Measurements from ENCODE around the gene RALGPS2.

GRCh38 chr1:178682886-178683285, 42.2 kb upstream of the RALGPS2 start:
- TF ChIP-seq POLR2AphosphoS5 (IDR thresholded peaks at IDR 0.05; ENCODE audit: low read depth, low read length) (no peak), POLR2A (IDR thresholded peaks at IDR 0.05; ENCODE audit: low read depth, low read length) (no peak), TAF1 (IDR thresholded peaks at IDR 0.05; ENCODE audit: borderline replicate concordance, low read depth, low read length) (no peak)
